K562 (cell line): ENCODE data around the gene SLC35E2B. TPM values are rescaled to one million over a fixed set of nuclear protein-coding genes. Genes with fewer than 3 reads are reported as not detected.

Experiments
- FOXA3 ChIP-seq, 2 experiments: fragments of 450-650 bp in 1 of 2; sonication (generic) in 1 of 2; formaldehyde crosslinking; IDR thresholded peaks in 1 of 2; conservative IDR thresholded peaks in 1 of 2; 2 replicates each; pipeline versions ENCODE4 v1.4.0 to v1.8.0; 2020 to 2022; ENCODE audit warnings: mild to moderate bottlenecking in 2 of 2, missing genetic modification reagents in 1 of 2
- HIVEP1 ChIP-seq: fragments of 250-450 bp; sonication (Bioruptor Pico); IDR thresholded peaks from 2 replicates; pipeline ENCODE4 v1.4.0; 2020; ENCODE audit warnings: mild to moderate bottlenecking
- KLF13 ChIP-seq: fragments of 450-650 bp; IDR thresholded peaks from 2 replicates; pipeline ENCODE4 v1.6.1; 2016; ENCODE audit warnings: missing genetic modification characterization, low read depth, mild to moderate bottlenecking, missing compliant biosample characterization, moderate library complexity, borderline replicate concordance
- NR2F6 ChIP-seq: fragments of 450-650 bp; formaldehyde crosslinking; IDR thresholded peaks from 2 replicates; pipeline ENCODE4 v1.4.0; 2020; ENCODE audit warnings: mild to moderate bottlenecking
- OTX1 ChIP-seq: fragments of 450-650 bp; formaldehyde crosslinking; IDR thresholded peaks from 2 replicates; pipeline ENCODE4 v1.4.0; 2022; ENCODE audit warnings: mild to moderate bottlenecking
- YY1 ChIP-seq, 3 experiments: IDR thresholded peaks; 2 replicates each; pipeline ENCODE4 v1.6.1; 2011; ENCODE audit warnings: low read length in 2 of 3, mild to moderate bottlenecking in 2 of 3, moderate library complexity in 2 of 3, borderline replicate concordance in 1 of 3, control low read depth in 1 of 3, low read depth in 1 of 3; ENCODE audit not compliant: insufficient read depth in 3 of 3, insufficient replicate concordance in 2 of 3, control insufficient read depth in 1 of 3, insufficient read length in 1 of 3; ENCODE audit errors: extremely low read depth in 1 of 3
- ZBTB17 ChIP-seq: fragments of 450-650 bp; formaldehyde crosslinking; IDR thresholded peaks from 2 replicates; pipeline ENCODE4 v1.4.0; 2020; ENCODE audit warnings: mild to moderate bottlenecking
- ZNF165 ChIP-seq: fragments of 250-450 bp; sonication (Bioruptor Pico); IDR thresholded peaks from 2 replicates; pipeline ENCODE4 v1.4.0; 2020; ENCODE audit warnings: borderline replicate concordance
- ZNF584 ChIP-seq: fragments of 200-800 bp; sonication (Bioruptor generic); IDR thresholded peaks from 2 replicates; pipeline ENCODE4 v1.6.1; 2016; ENCODE audit warnings: low read depth, mild to moderate bottlenecking, missing genetic modification characterization, missing compliant biosample characterization
- ZNF586 ChIP-seq: fragments of 450-650 bp; formaldehyde crosslinking; conservative IDR thresholded peaks from 2 replicates; pipeline ENCODE4 v1.4.0; 2020; ENCODE audit warnings: mild to moderate bottlenecking, moderate library complexity
- ZNF75A ChIP-seq: fragments of 450-650 bp; formaldehyde crosslinking; IDR thresholded peaks from 2 replicates; pipeline ENCODE4 v1.4.0; 2020; ENCODE audit warnings: mild to moderate bottlenecking
- polyA plus RNA-seq, 8 experiments: library from polyadenylated mRNA; depleted of rRNA in 4 of 8; stranded (reverse) in 5 of 8; unstranded in 3 of 8; fragments of >200 nt; fragmentation: Nextera tagmentation in 2 of 8; fragmentation: Illumina TruSeq in 1 of 8; extraction: Ambion mirVana in 2 of 8; extraction: Trizol in 1 of 8; gene quantifications; 2 replicates each; pipeline versions ENCODE4 v1.2.1 to v1.2.3, GENCODE V29; 2011 to 2014; ENCODE audit warnings: inconsistent platforms in 1 of 8, missing spikeins in 1 of 8
- total RNA-seq, 7 experiments: library from RNA; depleted of rRNA in 6 of 7; stranded (reverse); fragments of >200 nt in 6 of 7; fragmentation: Illumina TruSeq in 2 of 7; extraction: Trizol in 2 of 7; gene quantifications; 2 replicates each; pipeline versions ENCODE4 v1.2.1 to v1.2.3, GENCODE V29; 2011 to 2021; ENCODE audit warnings: low replicate concordance in 1 of 7
- TF ChIP-seq, protein P1 (sequence below): sonication (generic); formaldehyde crosslinking; IDR thresholded peaks from 2 replicates; pipeline ENCODE4 v1.8.0; 2022; ENCODE audit warnings: mild to moderate bottlenecking, missing genetic modification reagents
- TF ChIP-seq, protein P2 (sequence below): sonication (generic); formaldehyde crosslinking; IDR thresholded peaks from 2 replicates; pipeline ENCODE4 v1.8.0; 2023; ENCODE audit warnings: mild to moderate bottlenecking, missing genetic modification reagents
- TF ChIP-seq, protein P3 (sequence below): fragments of 250-450 bp; sonication (Bioruptor Pico); IDR thresholded peaks from 2 replicates; pipeline ENCODE4 v1.8.0; 2021; ENCODE audit warnings: mild to moderate bottlenecking, moderate library complexity
- TF ChIP-seq, protein P4 (sequence below): fragments of 450-650 bp; formaldehyde crosslinking; conservative IDR thresholded peaks from 2 replicates; pipeline ENCODE4 v1.4.0; 2022; ENCODE audit warnings: mild to moderate bottlenecking, missing genetic modification characterization
- TF ChIP-seq, protein P5 (sequence below): fragments of 450-650 bp; formaldehyde crosslinking; IDR thresholded peaks from 2 replicates; pipeline ENCODE4 v1.4.0; 2020; ENCODE audit warnings: mild to moderate bottlenecking, moderate library complexity
- TF ChIP-seq, protein P6 (sequence below): fragments of 250-450 bp; sonication (Bioruptor Pico); IDR thresholded peaks from 2 replicates; pipeline ENCODE4 v1.8.0; 2021; ENCODE audit warnings: moderate library complexity, mild to moderate bottlenecking, inconsistent platforms

Gene SLC35E2B
- total and polyA plus RNA-seq, 9 of the 15 experiments (the other 6 are each of a cell fraction or from before 2014, with no cell fraction given) = 4.7 to 44.6 (median 20.7) TPM

DNA sequence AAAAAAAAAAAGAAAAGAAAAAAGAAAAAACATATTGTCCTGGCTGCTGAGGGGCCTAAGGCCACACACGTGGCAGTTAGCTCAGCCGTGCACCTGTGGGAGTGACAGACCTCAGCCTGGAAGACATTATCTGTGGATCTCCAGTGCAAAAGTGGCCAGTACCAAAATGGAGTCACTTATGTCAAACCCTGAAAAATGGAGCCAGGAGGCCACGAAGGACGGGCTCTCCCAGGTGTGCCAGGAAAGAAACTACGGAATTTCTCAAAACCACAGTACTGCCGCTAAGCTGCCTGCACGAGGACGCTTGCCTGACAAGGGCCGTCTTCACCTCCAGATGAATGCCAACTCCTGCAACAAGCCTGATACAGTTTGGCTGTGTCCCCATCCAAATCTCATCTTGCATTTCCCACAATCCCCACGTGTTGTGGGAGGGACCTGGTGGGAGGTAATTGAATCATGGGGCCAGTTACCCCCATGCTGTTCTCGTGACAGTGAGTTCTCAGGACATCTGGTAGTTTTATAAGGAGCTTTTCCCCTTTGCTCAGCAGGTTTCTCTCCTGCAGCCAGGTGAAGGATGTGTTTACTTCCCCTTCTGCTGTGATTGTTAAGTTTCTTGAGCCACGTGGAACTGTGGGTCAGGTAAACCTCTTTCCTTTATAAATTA is 82.6 kb downstream of the SLC35E2B start (continued):
- TF ChIP-seq, protein P1, sequence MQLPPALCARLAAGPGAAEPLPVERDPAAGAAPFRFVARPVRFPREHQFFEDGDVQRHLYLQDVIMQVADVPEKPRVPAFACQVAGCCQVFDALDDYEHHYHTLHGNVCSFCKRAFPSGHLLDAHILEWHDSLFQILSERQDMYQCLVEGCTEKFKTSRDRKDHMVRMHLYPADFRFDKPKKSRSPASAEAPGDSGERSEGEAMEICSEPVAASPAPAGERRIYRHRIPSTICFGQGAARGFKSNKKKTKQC (CRISPR knock-in tag) = no peak
- TF ChIP-seq YY1 (IDR thresholded peaks at IDR 0.05; ENCODE audit: borderline replicate concordance in 1 of 3, control insufficient read depth in 1 of 3, extremely low read depth in 1 of 3, insufficient read depth in 3 of 3, insufficient read length in 1 of 3, insufficient replicate concordance in 2 of 3, low read depth in 1 of 3, low read length in 2 of 3) = peak in 1 of 3 experiments; percentile 46
- 0 out of 2 replicates have a peak, but pooled peaks have one; percentile 64 for TF ChIP-seq OTX1 (CRISPR knock-in tag)
- TF ChIP-seq, protein P2, sequence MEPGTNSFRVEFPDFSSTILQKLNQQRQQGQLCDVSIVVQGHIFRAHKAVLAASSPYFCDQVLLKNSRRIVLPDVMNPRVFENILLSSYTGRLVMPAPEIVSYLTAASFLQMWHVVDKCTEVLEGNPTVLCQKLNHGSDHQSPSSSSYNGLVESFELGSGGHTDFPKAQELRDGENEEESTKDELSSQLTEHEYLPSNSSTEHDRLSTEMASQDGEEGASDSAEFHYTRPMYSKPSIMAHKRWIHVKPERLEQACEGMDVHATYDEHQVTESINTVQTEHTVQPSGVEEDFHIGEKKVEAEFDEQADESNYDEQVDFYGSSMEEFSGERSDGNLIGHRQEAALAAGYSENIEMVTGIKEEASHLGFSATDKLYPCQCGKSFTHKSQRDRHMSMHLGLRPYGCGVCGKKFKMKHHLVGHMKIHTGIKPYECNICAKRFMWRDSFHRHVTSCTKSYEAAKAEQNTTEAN (CRISPR knock-in tag) = no peak
- TF ChIP-seq ZNF584 (CRISPR knock-in tag) = peak; percentile 64; the same call in 1 of the 2 replicates
- TF ChIP-seq ZNF75A (CRISPR knock-in tag) = 0 out of 2 replicates have a peak, but pooled peaks have one; percentile 45
- TF ChIP-seq, protein P3, sequence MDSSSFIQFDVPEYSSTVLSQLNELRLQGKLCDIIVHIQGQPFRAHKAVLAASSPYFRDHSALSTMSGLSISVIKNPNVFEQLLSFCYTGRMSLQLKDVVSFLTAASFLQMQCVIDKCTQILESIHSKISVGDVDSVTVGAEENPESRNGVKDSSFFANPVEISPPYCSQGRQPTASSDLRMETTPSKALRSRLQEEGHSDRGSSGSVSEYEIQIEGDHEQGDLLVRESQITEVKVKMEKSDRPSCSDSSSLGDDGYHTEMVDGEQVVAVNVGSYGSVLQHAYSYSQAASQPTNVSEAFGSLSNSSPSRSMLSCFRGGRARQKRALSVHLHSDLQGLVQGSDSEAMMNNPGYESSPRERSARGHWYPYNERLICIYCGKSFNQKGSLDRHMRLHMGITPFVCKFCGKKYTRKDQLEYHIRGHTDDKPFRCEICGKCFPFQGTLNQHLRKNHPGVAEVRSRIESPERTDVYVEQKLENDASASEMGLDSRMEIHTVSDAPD = 0 out of 2 replicates have a peak, but pooled peaks have one; percentile 66
- TF ChIP-seq FOXA3 (CRISPR knock-in tag; conservative IDR thresholded peaks at IDR 0.05 in 1 of 2, IDR thresholded peaks at IDR 0.05 in 1 of 2) = 0 out of 4 replicates have a peak, but pooled peaks of 1 of the 2 experiments have one; percentile 5
- TF ChIP-seq, protein P4, sequence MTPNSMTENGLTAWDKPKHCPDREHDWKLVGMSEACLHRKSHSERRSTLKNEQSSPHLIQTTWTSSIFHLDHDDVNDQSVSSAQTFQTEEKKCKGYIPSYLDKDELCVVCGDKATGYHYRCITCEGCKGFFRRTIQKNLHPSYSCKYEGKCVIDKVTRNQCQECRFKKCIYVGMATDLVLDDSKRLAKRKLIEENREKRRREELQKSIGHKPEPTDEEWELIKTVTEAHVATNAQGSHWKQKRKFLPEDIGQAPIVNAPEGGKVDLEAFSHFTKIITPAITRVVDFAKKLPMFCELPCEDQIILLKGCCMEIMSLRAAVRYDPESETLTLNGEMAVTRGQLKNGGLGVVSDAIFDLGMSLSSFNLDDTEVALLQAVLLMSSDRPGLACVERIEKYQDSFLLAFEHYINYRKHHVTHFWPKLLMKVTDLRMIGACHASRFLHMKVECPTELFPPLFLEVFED = peak; percentile 80; the same call in 1 of the 2 replicates
- TF ChIP-seq, protein P5, sequence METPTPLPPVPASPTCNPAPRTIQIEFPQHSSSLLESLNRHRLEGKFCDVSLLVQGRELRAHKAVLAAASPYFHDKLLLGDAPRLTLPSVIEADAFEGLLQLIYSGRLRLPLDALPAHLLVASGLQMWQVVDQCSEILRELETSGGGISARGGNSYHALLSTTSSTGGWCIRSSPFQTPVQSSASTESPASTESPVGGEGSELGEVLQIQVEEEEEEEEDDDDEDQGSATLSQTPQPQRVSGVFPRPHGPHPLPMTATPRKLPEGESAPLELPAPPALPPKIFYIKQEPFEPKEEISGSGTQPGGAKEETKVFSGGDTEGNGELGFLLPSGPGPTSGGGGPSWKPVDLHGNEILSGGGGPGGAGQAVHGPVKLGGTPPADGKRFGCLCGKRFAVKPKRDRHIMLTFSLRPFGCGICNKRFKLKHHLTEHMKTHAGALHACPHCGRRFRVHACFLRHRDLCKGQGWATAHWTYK (CRISPR knock-in tag) = peak; percentile 78; the same call in 1 of the 2 replicates
- peak; percentile 89; the same call in 1 of the 2 replicates for TF ChIP-seq ZNF165
- TF ChIP-seq KLF13 (tag) = peak; percentile 90
- peak; percentile 81; the same call in 1 of the 2 replicates for TF ChIP-seq ZBTB17 (CRISPR knock-in tag)
- TF ChIP-seq ZNF586 = peak; percentile 78; the same call in 1 of the 2 replicates
- TF ChIP-seq NR2F6 (CRISPR knock-in tag) = peak; percentile 52; the same call in 1 of the 2 replicates
- peak; percentile 84; the same call in 1 of the 2 replicates for TF ChIP-seq HIVEP1 (CRISPR knock-in tag)
- TF ChIP-seq, protein P6, sequence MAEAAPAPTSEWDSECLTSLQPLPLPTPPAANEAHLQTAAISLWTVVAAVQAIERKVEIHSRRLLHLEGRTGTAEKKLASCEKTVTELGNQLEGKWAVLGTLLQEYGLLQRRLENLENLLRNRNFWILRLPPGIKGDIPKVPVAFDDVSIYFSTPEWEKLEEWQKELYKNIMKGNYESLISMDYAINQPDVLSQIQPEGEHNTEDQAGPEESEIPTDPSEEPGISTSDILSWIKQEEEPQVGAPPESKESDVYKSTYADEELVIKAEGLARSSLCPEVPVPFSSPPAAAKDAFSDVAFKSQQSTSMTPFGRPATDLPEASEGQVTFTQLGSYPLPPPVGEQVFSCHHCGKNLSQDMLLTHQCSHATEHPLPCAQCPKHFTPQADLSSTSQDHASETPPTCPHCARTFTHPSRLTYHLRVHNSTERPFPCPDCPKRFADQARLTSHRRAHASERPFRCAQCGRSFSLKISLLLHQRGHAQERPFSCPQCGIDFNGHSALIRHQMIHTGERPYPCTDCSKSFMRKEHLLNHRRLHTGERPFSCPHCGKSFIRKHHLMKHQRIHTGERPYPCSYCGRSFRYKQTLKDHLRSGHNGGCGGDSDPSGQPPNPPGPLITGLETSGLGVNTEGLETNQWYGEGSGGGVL = peak; percentile 71; the same call in 1 of the 2 replicates
